Brain microvascular endothelial cell (primary cell): Measurements from ENCODE around the gene MLLT3.

Source experiments
- DNase-seq: peaks from one replicate; pipeline ENCODE4 v3.0.0-alpha.2; 2020
- H3K27ac ChIP-seq: fragments of 250-450 bp; sonication (Bioruptor Pico); 2 replicates; pipeline ENCODE4 v1.5.1; 2020; ENCODE audit warnings: mild to moderate bottlenecking, moderate library complexity
- H3K27me3 ChIP-seq: fragments of 250-450 bp; sonication (Bioruptor Pico); replicated peaks from 2 replicates; pipeline ENCODE4 v1.5.1; 2020; ENCODE audit warnings: mild to moderate bottlenecking
- H3K36me3 ChIP-seq: fragments of 250-450 bp; sonication (Bioruptor Pico); replicated peaks from 2 replicates; pipeline ENCODE4 v1.5.1; 2020; ENCODE audit warnings: mild to moderate bottlenecking
- H3K4me3 ChIP-seq: 2 replicates; pipeline ENCODE4 v1.5.1; 2011; ENCODE audit warnings: low read depth, mild to moderate bottlenecking, control low read depth, low read length, moderate library complexity
- CTCF ChIP-seq: IDR thresholded peaks from 2 replicates; pipeline ENCODE4 v1.5.1; 2011; ENCODE audit warnings: low read depth, mild to moderate bottlenecking, moderate library complexity, low read length, control low read depth, inconsistent platforms; ENCODE audit errors: missing control alignments
- in situ Hi-C: cut with HindIII; loops from 2 replicates; pipeline ENCODE4 v1.10.0; 2017; ENCODE audit warnings: low sequenced_read_pairs, low pct_ligation_motif_present

The MLLT3 gene

GRCh38 chr9:20500101-20500500 is 122.2 kb downstream of the MLLT3 start:
- in situ Hi-C loops = no loop called here
- no peak for DNase-seq
- Histone ChIP-seq H3K36me3 (no peaks in the 10 kb centered on the region), H3K4me3 (no peak overlapping the region), H3K27ac (no peak overlapping the region), H3K27me3 (no peaks in the 10 kb centered on the region)
- TF ChIP-seq CTCF = no peak

GRCh38 chr9:20499013-20499412 is 123.3 kb downstream of the MLLT3 start:
- in situ Hi-C loops = no loop called here
- Histone ChIP-seq H3K4me3 (no peak overlapping the region), H3K27me3 (no peaks in the 10 kb centered on the region), H3K36me3 (no peaks in the 10 kb centered on the region), H3K27ac (no peak overlapping the region)
- no peak for TF ChIP-seq CTCF
- no peak for DNase-seq

GRCh38 chr9:20496328-20496727 is 126.0 kb downstream of the MLLT3 start:
- DNase-seq = no peak
- no peaks in the 10 kb centered on the region for H3K27me3 ChIP-seq
- H3K27ac ChIP-seq = no peak overlapping the region
- in situ Hi-C loops = no loop called here
- no peak for TF ChIP-seq CTCF
- H3K36me3 ChIP-seq = no peaks in the 10 kb centered on the region
- H3K4me3 ChIP-seq = no peak overlapping the region

- no peak for TF ChIP-seq CTCF
- Histone ChIP-seq H3K27me3 (no peaks in the 10 kb centered on the region), H3K27ac (no peak overlapping the region), H3K36me3 (no peaks in the 10 kb centered on the region), H3K4me3 (no peak overlapping the region)
- in situ Hi-C loops = no loop called here
- peak; percentile 49 for DNase-seq
These were observed 127.2 kb downstream of the MLLT3 start for GRCh38 chr9:20495098-20495497.

DNA sequence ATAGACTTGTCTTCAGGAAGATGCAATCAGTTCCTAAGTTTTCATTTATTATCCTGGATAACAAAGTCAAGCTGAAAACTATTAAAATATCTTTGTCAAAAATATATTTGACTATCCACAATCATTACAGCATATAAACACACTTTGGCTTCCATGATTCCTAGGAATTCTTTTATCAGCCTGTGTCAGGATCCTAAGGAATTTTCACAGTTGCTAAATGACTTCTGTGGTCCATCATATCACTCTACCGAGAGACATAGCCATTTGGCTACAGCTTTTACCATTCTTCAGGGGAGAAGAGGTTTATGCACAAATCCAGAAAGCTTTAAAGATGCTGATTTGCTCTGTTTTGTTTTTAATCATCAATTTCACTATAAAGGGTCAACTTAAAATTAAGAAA is 128.3 kb downstream of the MLLT3 start:
- DNase-seq = no peak
- TF ChIP-seq CTCF = no peak
- in situ Hi-C loops = no loop called here
- Histone ChIP-seq H3K4me3 (no peak overlapping the region), H3K27ac (no peak overlapping the region), H3K36me3 (no peaks in the 10 kb centered on the region), H3K27me3 (no peaks in the 10 kb centered on the region)

DNA sequence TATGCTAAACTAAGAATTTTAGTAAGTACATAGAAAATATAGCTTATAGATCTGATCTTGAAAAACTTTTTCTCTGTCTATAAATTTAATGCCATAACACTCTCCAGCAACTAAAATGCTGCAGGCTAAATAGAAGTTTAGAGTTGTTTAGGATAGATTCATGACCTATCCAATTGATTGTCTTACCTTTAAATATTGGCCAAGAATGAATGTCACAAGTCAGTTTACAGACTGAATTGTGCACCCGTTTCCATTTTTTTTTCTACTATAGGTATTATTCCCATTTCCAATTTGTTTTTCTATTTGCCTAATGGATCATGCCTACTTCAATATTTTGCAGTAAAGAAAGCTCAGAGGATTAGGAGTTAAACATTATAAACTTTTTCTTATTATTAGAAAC is 129.5 kb downstream of the MLLT3 start:
- Histone ChIP-seq H3K4me3 (no peak overlapping the region), H3K27ac (no peak overlapping the region), H3K27me3 (no peaks in the 10 kb centered on the region), H3K36me3 (no peaks in the 10 kb centered on the region)
- no peak for TF ChIP-seq CTCF
- in situ Hi-C loops = no loop called here
- no peak for DNase-seq
